ENCODE data around the gene GRIA3.

- TF ChIP-seq POLR2A (IDR thresholded peaks at IDR 0.05) (no peak), CTCF (IDR thresholded peaks at IDR 0.05) (no peak)
Observed at GRCh38 chrX:123525123-123525725, 341.1 kb downstream of the GRIA3 start.
